Measurements from ENCODE around the gene BDKRB2.

BDKRB2 gene

DNA sequence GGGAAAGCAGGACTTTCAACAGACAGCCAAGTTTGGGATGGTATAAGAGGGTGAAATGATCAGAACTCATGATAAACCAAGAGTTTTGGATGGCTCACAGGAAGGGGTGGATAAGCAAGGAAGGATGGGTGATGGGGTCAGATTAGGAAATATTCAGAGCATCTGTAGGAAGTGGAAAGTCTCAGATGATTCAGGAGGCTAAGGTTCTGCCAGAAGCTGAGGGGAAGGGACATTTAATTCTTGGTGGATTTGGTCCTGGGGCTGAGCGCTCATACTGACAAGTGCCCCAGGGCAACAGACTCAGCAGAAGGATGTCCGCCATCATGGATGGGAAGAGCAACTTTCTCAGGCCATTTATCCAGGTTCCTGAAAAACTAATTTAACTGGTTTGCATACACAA is 28.4 kb upstream of the BDKRB2 start:
- no peak for DNase-seq (ENCODE audit: low spot score)

- DNase-seq (ENCODE audit: low spot score), result no peak
Observed at GRCh38 chr14:96176811-96177211, 27.8 kb upstream of the BDKRB2 start.

DNA sequence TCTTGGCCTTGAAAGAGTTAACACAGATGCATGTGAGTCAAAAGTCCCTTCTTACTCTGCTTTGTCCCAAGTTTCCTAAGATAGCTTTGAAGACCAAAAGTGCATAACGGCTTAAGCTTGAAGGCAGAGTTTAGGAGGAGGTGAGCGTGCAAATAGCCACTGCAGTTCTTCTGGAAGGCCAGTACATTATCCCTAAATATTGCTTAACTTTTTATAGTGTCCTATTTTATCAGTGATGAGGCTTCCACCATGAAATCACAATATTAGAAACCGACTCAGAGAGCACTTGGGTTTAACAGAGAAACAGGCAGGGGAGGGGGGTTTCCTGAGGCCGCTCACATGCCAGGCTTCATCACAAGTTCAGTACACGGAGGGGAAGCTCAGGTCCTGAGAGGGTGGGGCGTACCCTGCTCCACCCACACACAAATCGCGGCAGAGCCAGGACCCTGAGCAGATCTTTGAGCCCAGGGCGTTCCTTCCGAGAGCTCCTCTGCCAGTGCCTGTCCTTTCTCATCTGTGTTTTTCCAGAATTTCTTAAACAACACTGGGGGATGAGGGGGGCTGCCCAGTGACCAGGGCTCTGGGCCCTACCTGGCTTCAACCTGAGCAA is 26.8 kb upstream of the BDKRB2 start:
- DNase-seq (ENCODE audit: low spot score), result no peak

- no peak for DNase-seq (ENCODE audit: low spot score)
Observed at GRCh38 chr14:96178461-96179321, 25.9 kb upstream of the BDKRB2 start.

DNA sequence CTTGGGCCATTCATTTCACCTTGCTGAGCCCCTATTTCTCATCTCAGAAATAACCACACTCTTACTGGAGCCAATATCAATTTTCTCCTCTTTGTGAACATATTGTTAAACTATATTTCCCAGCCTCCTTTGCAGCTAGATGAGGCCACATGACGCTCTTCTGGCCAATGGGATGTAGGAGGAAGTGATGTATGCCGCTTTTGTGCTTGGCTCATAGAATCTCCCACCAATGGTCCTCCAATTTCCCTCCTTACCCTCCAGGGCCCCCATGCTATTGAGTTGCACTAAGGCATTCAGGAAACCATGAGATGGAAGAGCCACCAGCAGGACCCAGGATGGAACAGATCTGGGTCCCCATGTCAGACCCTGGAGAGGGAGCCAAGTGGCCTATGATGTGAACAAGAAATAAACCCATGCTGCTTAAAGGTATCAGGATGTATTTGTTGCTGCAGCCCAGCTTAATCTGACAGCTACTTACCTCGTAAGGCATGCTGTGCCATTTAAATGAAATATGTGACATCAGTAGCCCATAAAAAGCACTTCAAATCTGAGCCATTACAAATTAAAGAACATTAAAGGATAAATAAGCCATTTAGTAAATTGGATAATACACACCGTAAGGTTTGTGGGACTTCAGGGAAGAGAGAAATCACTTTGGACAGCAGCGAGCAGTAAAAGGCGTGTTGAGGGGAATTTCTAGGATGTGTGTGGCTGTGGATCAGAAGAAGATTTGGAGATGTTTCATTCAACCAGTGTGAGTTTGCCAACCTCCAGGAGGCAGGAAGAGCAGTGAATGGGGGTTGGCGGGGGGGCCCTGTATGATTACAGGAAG is 24.4 kb upstream of the BDKRB2 start:
- DNase-seq (ENCODE audit: low spot score), result no peak

DNA sequence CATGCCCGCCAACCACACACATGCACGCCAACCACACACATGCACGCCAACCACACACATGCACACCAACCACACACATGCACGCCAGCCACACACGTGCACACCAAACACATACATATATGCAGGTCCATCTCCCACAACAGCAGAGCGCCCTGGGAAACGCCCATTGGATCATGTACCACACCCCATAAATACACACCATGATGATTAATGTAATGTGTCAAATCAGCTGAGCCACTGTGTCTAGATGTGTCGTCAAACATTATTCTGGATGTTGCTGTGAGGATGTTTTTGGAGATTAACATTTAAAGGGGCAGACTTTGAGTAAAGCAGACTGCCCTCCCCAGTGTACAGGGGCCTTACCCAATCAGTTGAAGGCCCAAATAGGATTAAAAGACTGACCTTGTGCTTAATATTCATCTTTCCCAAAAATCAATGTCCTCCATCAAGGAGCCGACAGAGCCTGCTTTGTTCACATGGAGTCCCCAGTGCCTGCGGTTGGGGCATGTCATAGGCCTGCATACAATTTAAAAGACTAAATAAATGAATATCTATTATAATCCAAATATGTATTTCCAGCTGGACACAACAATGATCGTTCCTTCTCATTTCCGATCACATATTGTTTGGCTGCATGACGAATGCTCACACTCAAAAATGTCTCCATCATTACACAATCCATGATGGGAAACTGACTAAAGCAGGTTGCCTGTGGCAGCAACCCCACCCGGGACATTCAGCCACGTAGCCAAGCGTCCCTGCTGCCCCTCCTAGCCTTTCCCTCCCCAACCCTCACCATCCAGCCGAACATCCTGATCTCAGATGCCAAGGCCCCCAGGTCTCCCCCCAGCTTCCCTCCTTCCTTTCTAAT is 23.2 kb upstream of the BDKRB2 start:
- DNase-seq (ENCODE audit: low spot score), result no peak

GRCh38 chr14:96182546-96182945 is 22.1 kb upstream of the BDKRB2 start:
- DNase-seq (ENCODE audit: low spot score), result no peak

DNA sequence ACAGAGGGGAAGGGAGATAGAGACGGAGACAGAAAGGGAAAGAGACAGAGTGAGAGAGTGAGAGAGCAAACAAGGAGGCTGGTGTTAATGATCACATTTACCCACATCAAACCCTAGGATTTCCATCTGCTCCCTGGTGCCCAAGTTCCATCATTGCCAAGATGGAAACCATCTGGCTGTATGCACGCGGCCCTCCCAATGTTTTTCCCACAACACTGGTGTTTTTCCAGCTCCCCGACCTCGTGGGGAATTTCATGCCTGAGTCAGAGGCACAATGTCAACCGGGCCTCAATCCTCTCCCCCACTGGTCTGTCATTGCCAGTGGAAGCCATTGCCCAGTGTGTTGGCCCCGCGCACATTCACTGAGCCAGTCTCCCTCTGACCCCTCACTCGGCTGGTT is 19.9 kb upstream of the BDKRB2 start:
- DNase-seq (ENCODE audit: low spot score), result no peak

DNA sequence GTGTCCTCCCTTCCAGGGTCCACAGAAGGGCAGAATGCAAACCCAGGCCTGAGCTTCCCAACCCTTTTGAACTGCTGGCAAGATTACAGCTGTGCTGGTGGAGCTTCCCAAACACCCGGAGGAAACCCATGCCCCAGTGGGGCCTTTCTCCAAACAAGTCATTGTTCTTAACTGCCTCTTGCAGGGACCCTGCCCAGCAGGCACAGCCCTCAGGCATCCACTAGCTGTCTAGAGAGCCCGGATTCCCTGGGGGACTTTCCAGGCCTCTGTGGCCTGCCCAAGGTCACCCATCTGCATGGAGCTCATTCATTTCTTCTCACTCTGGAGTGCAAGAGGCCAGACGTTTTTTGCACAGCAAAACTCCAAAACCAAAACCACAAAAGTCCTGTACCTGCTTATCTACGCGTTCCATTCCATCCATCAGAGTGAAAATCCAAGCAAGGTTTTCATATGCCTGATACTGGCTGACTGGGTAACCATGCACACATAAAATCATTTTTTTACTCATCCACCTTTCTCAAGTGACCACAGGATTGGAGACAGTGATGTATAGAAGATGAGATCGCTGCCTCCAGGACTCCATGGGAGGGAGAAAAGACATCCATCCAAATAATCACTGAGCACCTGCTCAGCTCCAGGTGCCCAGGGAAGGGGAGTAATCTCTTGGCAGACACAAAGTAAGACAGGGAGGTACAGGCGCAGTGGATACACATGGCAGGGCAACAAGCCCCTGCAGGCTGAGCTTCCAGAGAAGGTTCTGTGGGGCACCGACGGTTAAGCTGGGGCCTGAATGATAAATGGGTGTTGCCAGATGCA is 17.2 kb upstream of the BDKRB2 start:
- DNase-seq (ENCODE audit: low spot score), result no peak

DNA sequence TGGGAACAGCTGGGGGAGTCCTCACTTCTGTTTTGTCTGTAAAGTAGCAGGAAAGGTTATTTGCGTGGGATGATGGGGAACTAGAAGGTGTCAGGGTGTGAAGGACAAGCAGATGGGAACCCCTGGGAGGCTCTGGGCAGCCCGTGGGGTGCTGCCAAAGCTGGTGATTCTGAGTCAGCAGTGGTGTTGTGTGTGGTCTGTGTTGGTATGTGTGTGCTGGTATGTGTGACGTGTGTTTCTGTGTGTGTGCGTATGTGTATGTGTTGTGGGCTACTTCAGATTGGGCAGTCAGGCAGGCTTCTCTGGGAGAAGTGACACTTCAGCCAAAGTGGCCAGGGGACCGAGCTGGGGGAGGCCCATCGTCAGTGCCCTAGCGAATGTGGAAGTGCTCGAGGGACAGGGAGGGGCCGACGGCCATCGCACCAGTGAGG is 15.3 kb upstream of the BDKRB2 start:
- DNase-seq (ENCODE audit: low spot score), result no peak

DNA sequence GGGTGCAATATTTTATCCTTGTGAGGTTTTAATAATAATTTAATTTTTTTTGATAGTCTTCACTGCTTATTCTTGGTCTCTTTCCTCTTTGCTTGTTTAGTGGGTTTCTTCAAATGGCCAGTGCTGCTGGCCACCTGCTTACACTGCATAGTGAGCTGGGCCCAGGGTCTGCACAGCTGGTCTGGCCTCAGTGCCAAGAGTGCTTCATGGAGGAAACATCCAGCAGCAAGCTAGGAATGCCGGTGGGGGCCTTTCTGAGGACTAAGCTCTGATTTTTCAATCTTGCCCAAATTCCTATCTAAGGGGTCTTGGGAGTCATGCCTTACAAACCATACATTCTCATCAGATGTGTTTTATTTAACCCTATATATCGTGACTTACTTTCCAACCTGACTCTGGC is 13.3 kb upstream of the BDKRB2 start:
- no peak for DNase-seq (ENCODE audit: low spot score)

DNA sequence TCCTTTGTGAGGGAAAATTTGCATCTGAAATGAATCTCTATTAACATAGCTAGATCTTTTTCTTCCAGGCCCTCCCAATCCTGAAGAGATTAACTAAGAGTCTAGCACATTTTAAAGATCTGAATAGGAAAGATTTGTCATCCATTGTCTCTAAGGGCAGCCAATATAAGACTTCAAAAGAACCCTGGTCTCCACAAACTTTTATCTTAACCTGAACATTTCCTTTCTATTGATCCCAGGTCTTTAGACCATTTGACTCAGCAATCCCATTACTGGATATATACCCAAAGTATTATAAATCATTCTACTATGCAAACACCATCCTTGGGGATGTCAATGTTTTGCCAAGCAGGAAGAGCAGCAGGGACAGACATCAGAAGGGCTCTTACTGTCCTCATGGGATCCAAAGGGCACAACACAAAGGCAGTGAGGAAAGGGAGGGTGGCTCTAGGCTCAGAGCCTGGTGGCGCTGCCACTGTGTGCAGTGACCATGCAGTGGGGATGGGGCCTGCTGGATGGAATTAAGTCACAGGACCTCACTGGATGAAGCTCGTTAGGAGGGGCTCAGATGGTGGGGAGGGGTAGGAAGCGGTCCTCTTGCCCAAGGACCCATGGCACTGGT is 12.7 kb upstream of the BDKRB2 start:
- DNase-seq (ENCODE audit: low spot score), result no peak

DNA sequence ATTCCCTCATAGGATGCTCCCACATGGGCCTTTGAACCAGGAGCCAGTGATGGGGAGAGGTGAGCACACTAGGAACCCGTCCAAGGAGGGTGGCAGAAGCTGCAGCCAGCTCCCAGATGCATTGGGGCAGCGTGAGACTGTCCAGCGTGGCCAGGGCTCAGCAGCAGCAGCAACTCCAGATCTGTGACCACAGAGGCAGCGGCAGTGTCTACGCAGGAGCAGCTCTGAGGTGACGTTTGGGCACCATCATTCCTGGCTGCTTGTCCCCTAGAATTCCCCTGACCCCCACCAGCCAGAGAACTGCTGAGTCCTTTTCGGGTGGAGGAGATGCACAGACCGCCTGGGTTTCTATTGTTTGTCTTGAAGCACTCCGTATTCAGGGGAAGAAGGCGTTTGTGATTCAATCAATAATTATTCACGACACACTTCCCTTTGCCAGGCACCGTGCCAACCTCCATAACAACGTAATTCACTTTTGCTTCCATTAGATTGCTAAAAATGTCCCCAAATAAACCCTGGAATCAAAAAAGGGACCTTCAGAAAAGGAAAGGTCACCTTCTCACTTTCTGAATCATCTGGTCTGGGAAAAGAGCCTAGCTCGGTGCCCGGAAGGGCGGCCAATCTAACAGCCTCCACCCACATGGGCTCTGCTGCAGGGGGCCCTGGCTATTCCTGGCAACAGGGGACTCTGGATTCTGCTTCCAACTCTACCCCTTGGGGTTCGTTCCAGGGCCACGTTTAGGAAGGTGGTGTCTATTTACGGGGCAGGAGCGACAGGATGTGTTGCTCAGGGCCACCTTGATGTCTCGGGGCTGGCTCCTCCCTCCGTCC is 11.4 kb upstream of the BDKRB2 start:
- no peak for DNase-seq (ENCODE audit: low spot score)

DNA sequence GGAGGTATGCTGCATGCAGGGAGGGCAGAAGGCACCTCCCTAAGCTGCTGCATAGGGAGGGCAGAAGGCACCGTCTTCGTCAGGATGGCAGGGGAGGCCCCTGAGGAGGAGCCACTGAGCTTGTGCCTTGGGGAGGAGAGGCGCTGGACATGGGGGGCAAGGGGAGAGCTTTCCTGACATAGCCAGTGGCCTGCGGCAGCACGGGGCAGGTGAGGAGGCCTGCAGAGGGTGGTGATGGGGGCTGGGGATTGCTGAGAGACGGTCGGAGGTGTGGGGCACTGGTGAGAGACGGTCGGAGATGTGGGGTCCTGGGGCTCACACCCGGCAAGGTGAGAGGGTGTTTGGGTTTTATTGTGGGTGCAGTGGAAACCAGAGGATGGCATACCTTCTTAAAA is 10.4 kb upstream of the BDKRB2 start:
- no peak for DNase-seq (ENCODE audit: low spot score)

- DNase-seq (ENCODE audit: low spot score), result no peak
Observed at GRCh38 chr14:96194657-96195431, 9.8 kb upstream of the BDKRB2 start.

DNA sequence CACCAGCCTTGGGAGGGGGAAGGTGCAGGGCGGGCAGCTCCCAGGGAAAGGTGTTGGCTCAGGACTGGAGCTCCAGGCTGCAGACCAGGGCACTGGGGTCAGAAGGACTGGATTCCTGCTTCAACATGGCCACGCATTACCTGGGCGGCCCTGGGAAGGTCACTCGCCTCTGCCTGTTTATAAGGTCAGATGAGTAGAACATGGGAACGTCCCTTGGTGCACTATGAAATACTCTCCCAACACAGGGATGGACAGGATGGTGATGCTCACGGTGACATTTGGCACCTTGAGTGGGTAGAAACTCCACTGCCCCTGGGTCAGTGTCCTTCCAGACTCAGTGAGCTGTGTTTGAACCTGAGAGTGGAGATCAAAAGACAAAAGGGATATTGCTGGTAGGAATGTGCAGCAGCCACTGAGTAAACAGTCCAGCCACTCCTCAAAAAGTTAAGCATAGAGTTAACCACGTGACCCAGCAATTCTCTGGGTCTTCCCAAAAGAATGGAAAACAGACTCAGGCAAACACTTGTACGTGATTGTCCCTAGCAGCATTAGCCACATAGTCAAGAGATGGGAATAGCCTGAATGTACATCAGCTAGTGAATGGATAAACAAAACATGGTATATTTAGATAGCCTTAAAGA is 9.1 kb upstream of the BDKRB2 start:
- no peak for DNase-seq (ENCODE audit: low spot score)

GRCh38 chr14:96197163-96197852 is 7.3 kb upstream of the BDKRB2 start:
- peak; percentile 26 for DNase-seq (ENCODE audit: low spot score)

Measured in SK-N-DZ (cell line).